Femur (tissue), 1 donor: ENCODE measurements around the gene RGL1.

Source experiments
- DNase-seq: peaks from one replicate; pipeline ENCODE4 v3.0.0-alpha.2; 2017

Gene RGL1

DNA sequence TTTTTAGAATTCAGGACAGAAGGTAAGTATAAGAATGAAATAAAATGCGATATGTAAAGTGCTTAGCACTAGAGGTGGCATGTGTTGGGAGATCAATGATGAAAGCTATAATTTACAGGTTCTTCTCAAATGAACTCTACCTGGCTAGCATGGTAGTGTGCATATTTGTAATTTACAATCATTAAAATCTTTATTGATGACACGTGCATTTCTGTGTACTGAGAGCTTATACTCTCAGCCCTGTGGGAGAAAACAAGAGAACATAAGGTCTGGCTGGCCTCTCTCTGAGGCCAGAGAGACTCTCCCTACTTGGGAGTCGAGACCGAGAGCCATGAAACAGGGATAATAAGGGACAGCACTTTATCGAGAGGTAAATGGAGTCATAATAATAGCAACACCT, 156.2 kb downstream of the RGL1 start:
- no peak for DNase-seq

DNA sequence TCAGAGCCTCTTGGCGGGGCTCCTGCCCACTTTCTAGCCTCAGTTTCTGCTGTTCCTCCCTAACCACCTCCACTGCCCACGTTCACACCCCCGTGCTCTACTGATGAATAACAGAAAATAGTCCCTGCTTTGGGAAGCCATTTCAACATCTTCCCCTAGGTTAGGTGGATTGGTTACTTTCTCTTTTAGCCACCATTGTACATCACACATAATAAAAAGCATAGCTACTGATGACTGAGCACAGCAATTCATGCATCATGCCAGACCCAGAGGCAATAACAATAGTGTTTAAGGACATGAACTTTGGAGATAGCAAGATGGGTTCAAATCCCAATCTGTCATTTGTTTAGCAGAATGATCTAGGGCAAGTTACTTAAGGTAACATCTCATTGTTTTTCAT, 158.0 kb downstream of the RGL1 start:
- DNase-seq, result no peak

DNA sequence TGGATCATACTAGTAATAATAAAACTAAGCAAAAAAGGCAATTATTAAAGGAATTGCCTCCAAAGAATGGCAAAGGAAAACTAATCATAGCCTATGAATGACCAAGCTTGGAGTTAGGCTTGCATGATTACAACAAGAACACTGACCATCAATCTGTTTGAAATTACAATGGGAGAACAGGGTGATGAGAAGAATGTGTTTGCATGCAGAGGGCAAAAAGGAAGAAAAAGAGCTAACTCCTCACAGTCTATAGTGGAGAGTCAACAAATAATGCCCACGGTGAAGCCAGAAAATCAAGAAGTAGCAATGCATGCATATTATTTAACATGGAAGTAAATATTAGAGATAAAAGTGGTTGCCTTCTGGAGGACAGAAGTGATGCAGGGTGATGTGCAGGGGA, 160.8 kb downstream of the RGL1 start:
- DNase-seq, result no peak

DNA sequence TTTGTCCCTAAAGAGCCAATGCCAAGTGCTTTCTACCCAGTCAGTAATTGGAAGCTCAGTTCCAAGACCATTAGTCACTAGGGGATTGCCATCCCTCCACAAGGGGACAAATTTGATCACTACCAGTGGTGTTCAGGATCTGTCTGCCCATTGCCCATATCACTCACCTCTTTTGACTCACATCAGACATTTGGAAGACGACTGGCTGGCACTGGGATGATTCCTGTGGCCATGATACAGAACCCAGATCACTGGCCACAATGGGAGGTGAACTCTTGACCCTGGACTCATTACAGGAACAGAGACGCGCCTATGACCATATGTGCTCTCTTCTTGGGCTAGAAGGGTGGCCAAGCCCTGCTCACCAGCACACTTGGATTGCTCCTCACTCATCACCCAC, 161.6 kb downstream of the RGL1 start:
- no peak for DNase-seq

DNA sequence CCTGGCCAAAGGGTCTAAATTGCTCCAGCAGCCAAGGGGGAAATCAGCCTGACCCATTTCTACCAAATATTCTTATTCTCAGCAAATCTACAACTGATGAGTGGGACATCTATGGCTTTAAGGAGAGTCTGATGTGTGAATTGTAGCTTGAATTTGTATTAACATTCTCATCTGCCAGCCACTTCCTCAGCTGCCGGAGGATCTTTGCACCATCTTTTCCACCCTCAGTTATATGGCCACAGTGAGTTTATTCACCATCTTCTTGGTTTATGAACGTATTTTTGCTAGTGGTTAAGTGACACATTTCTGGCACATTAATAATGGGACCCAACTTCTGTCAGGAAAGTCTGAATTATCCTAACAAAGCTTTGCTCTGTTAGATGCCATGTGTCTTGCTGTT, 163.0 kb downstream of the RGL1 start:
- DNase-seq, result no peak

DNA sequence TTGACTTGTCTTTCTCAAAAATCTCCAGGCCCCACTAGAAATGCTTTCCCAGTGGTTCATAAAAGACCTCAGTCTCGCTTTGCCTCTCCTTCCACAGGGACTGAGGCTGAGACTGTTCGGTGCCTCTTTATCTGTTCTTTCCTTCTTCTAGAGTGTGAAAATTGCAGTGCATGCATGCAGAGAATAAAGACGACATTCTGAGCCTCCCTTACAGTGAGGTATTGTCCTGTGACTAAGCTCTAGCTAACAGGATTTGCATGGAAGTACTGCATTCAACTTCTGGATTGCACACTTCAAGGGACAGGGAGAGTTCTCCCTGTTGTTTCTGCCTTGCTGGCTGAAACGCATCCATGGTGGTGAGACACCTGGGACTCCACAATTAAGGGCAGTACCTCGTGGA, 163.5 kb downstream of the RGL1 start:
- DNase-seq, result no peak

DNA sequence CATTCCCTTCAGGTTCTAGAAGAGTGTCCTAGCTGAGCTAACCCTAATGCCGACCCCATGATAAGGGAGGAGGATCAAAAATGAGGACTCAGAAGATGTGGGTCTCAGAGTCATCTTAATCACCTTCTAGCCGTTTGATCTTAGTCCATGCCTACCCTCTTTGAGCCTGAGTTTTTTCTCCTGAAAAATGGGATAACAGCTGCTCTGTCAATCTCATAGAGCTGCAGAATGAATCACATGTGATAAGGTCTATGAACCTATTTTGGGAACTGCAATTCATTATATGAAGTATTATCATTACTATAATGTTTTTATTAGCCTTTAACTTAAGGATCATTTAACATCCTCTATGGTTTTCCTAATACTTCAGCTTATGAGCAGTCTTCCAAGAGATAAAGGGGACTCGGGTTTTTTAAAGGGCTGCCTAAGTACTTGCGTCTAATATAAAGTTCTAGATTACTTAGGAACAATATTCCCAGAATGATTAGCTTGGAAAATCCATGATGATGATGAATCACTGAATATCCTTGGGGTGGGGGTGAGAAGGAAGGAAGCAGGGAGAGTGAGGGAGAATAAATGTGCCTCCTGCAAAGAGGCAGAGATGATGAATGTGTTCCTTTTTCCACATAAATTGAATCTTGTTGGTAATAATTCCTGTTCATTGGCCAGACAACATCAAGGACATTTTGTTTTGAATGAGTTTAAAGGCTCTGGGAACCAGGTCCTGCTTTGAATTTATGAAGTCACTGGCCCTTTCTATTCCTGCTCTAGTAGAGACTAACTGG, 165.8 kb downstream of the RGL1 start:
- no peak for DNase-seq

DNA sequence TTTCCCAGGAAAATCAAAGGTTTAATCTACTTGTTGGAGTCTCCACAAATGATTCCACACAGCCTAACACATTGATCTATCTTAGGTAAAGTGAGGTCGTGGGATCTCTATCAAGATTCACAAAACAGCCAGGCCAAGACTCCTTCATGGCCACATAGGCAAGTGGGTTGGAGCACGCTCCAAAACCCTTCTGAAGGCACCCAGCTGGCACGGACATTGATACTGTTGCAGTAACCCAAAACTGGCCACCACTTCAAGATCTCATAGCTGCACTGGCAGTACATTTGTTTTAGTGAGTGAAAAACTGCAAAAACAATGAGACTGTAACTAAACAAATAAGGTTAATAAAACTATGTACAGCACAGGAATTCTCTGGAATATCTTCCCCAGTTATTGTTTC, 170.7 kb downstream of the RGL1 start:
- no peak for DNase-seq

DNA sequence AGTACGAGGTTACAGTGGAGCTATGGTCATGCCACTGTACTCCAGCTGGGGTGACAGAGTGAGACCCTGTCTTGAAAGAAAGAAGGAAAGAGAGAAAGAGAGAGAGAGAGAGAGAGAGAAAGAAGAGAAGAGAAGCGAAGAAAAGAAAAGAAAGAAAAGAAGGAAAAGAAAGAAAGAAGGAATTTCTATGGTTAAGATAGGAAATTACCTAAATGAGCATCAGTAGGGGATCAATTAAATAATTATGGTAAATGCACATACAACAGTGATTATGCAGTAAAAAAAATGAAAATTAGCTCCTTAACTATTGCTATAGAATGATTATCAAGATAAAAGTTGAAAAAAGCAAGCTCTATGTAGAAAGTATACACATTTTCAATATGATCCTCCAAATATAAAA, 172.8 kb downstream of the RGL1 start:
- DNase-seq, result no peak
